Measurements from ENCODE around the gene NRG2.

The NRG2 gene

GRCh38 chr5:139837711-139838380 lies 205.3 kb downstream of the NRG2 start:
- Histone ChIP-seq H3K27ac (no peak overlapping the region), H3K36me3 (ENCODE audit: control insufficient read depth, insufficient read depth, low read length) (no peaks in the 10 kb centered on the region), H3K9ac (no peak overlapping the region), H3K79me2 (no peaks in the 10 kb centered on the region), H3K4me3 (ENCODE audit: low read depth, low read length) (no peak overlapping the region), H3K4me2 (ENCODE audit: low read length) (no peak overlapping the region), H3K27me3 (ENCODE audit: control insufficient read depth, insufficient read depth, low read length) (no peaks in the 10 kb centered on the region), H3K4me1 (no peaks in the 10 kb centered on the region), H2AFZ (no peak overlapping the region), H3K9me3 (ENCODE audit: control insufficient read depth, low read length) (no peaks in the 10 kb centered on the region)
- TF ChIP-seq CTCF (IDR thresholded peaks at IDR 0.05): no peak

- H3K4me1 ChIP-seq: no peaks in the 10 kb centered on the region
- no peak overlapping the region for H3K4me2 ChIP-seq (ENCODE audit: low read length)
- H3K27ac ChIP-seq: no peak overlapping the region
- no peaks in the 10 kb centered on the region for H3K36me3 ChIP-seq (ENCODE audit: control insufficient read depth, insufficient read depth, low read length)
- no peak overlapping the region for H2AFZ ChIP-seq
- TF ChIP-seq CTCF (IDR thresholded peaks at IDR 0.05): no peak
- H3K4me3 ChIP-seq (ENCODE audit: low read depth, low read length): no peak overlapping the region
- no peaks in the 10 kb centered on the region for H3K9me3 ChIP-seq (ENCODE audit: control insufficient read depth, low read length)
- no peaks in the 10 kb centered on the region for H3K27me3 ChIP-seq (ENCODE audit: control insufficient read depth, insufficient read depth, low read length)
- no peaks in the 10 kb centered on the region for H3K79me2 ChIP-seq
- H3K9ac ChIP-seq: no peak overlapping the region
These were observed 206.5 kb downstream of the NRG2 start for GRCh38 chr5:139836469-139837208.

- no peaks in the 10 kb centered on the region for H3K79me2 ChIP-seq
- no peak overlapping the region for H3K27ac ChIP-seq
These were observed 207.4 kb downstream of the NRG2 start for GRCh38 chr5:139835656-139836055.

GRCh38 chr5:139833525-139833924 lies 209.6 kb downstream of the NRG2 start:
- no peak for TF ChIP-seq CTCF (IDR thresholded peaks at IDR 0.05)

More at GRCh38 chr5:139835656-139836055, 207.4 kb downstream of the NRG2 start:
- Histone ChIP-seq H3K27me3 (ENCODE audit: control insufficient read depth, insufficient read depth, low read length) (no peaks in the 10 kb centered on the region), H3K4me3 (ENCODE audit: low read depth, low read length) (no peak overlapping the region), H3K36me3 (ENCODE audit: control insufficient read depth, insufficient read depth, low read length) (no peaks in the 10 kb centered on the region), H3K4me1 (no peaks in the 10 kb centered on the region), H2AFZ (no peak overlapping the region), H3K9me3 (ENCODE audit: control insufficient read depth, low read length) (no peaks in the 10 kb centered on the region), H3K9ac (no peak overlapping the region), H3K4me2 (ENCODE audit: low read length) (no peak overlapping the region)
- TF ChIP-seq CTCF (IDR thresholded peaks at IDR 0.05): no peak

More at GRCh38 chr5:139833525-139833924, 209.6 kb downstream of the NRG2 start:
- Histone ChIP-seq H3K9me3 (ENCODE audit: control insufficient read depth, low read length) (no peaks in the 10 kb centered on the region), H3K36me3 (ENCODE audit: control insufficient read depth, insufficient read depth, low read length) (no peaks in the 10 kb centered on the region), H3K4me2 (ENCODE audit: low read length) (no peak overlapping the region), H3K4me3 (ENCODE audit: low read depth, low read length) (no peak overlapping the region), H3K27ac (no peak overlapping the region), H3K27me3 (ENCODE audit: control insufficient read depth, insufficient read depth, low read length) (no peaks in the 10 kb centered on the region), H2AFZ (no peak overlapping the region), H3K4me1 (no peaks in the 10 kb centered on the region), H3K9ac (no peak overlapping the region), H3K79me2 (no peaks in the 10 kb centered on the region)

Measured in parathyroid adenoma (tissue), 2 donors.